C4-2B (cell line): Measurements from ENCODE around the gene SAP30L.

Source experiments
- CTCF ChIP-seq: fragments of 450-650 bp; conservative IDR thresholded peaks from 2 replicates; pipeline ENCODE4 v1.5.1; 2017; ENCODE audit warnings: mild to moderate bottlenecking
- ZFX ChIP-seq: fragments of 450-650 bp; IDR thresholded peaks from 2 replicates; pipeline ENCODE4 v1.6.1; 2017

DNA sequence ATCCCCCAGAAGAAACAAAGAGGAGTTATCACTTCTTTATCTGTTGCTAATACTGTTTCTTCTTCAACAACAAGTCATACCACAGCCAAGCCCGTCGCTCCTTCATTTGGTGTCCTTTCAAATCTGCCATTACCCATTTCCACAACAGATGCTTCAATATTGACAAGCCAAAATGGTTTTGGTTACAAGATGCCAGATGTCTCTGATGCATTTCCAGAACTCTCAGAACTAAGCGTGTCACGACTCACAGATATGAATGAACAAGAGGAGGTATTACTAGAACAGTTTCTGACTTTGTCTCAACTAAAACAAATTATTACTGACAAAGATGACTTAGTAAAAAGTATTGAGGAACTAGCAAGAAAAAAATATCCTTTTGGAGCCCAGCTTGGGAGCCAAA is 48.2 kb downstream of the SAP30L start:
- no peak for TF ChIP-seq CTCF
- TF ChIP-seq ZFX, result no peak
